ENCODE data around the gene MT1E. TPM values are rescaled to one million over a fixed set of nuclear protein-coding genes. Genes with fewer than 3 reads are reported as not detected.

MT1E gene
- total RNA-seq, 1 donor: 105 TPM

- no peak for DNase-seq (ENCODE audit: insufficient read length, low spot score, missing footprints)
- H4K20me1 ChIP-seq (ENCODE audit: insufficient read depth, low read length): no peaks in the 10 kb centered on the region
- no peak overlapping the region for H3K27ac ChIP-seq (ENCODE audit: low read depth, low read length)
- H3K4me1 ChIP-seq (ENCODE audit: insufficient read depth, low read length): no peaks in the 10 kb centered on the region
- no peaks in the 10 kb centered on the region for H3K36me3 ChIP-seq (ENCODE audit: insufficient read depth, low read length)
- no peak for TF ChIP-seq CTCF (IDR thresholded peaks at IDR 0.05; ENCODE audit: extremely low read depth, low read depth, low read length)
- no peaks in the 10 kb centered on the region for H3K9me3 ChIP-seq (ENCODE audit: low read depth, low read length)
- no peak overlapping the region for H3K4me2 ChIP-seq (ENCODE audit: insufficient read depth, low read length)
- H3K4me3 ChIP-seq (ENCODE audit: insufficient read depth, low read length): no peak overlapping the region
- H3K27me3 ChIP-seq (ENCODE audit: insufficient read depth, low read length): peaks cover 27% of the 10 kb centered on the region
- no peak overlapping the region for H2AFZ ChIP-seq (ENCODE audit: low read length)
- H3K79me2 ChIP-seq (ENCODE audit: insufficient read depth, low read length): no peaks in the 10 kb centered on the region
Observed at GRCh38 chr16:56583351-56584168, 42.0 kb upstream of the MT1E start.

- no peak for TF ChIP-seq CTCF (IDR thresholded peaks at IDR 0.05; ENCODE audit: extremely low read depth, low read depth, low read length)
- Histone ChIP-seq H3K4me1 (ENCODE audit: insufficient read depth, low read length) (no peaks in the 10 kb centered on the region), H3K4me3 (ENCODE audit: insufficient read depth, low read length) (no peak overlapping the region), H3K36me3 (ENCODE audit: insufficient read depth, low read length) (no peaks in the 10 kb centered on the region), H3K9me3 (ENCODE audit: low read depth, low read length) (no peaks in the 10 kb centered on the region), H4K20me1 (ENCODE audit: insufficient read depth, low read length) (no peaks in the 10 kb centered on the region), H2AFZ (ENCODE audit: low read length) (no peak overlapping the region), H3K27ac (ENCODE audit: low read depth, low read length) (no peak overlapping the region), H3K4me2 (ENCODE audit: insufficient read depth, low read length) (no peak overlapping the region), H3K27me3 (ENCODE audit: insufficient read depth, low read length) (peaks cover 33% of the 10 kb centered on the region), H3K79me2 (ENCODE audit: insufficient read depth, low read length) (no peaks in the 10 kb centered on the region)
- DNase-seq (ENCODE audit: insufficient read length, low spot score, missing footprints): no peak
Observed at GRCh38 chr16:56584276-56584675, 41.3 kb upstream of the MT1E start.

GRCh38 chr16:56588781-56589140 is 36.8 kb upstream of the MT1E start:
- H3K36me3 ChIP-seq (ENCODE audit: insufficient read depth, low read length): no peaks in the 10 kb centered on the region
- no peak overlapping the region for H3K27ac ChIP-seq (ENCODE audit: low read depth, low read length)
- H3K9me3 ChIP-seq (ENCODE audit: low read depth, low read length): no peaks in the 10 kb centered on the region
- no peak overlapping the region for H2AFZ ChIP-seq (ENCODE audit: low read length)
- H3K4me1 ChIP-seq (ENCODE audit: insufficient read depth, low read length): no peaks in the 10 kb centered on the region
- TF ChIP-seq CTCF (IDR thresholded peaks at IDR 0.05; ENCODE audit: extremely low read depth, low read depth, low read length): no peak
- peaks cover 50% of the 10 kb centered on the region for H3K27me3 ChIP-seq (ENCODE audit: insufficient read depth, low read length)
- no peaks in the 10 kb centered on the region for H4K20me1 ChIP-seq (ENCODE audit: insufficient read depth, low read length)
- peak overlapping the region; percentile 54 for H3K4me3 ChIP-seq (ENCODE audit: insufficient read depth, low read length)
- no peak for DNase-seq (ENCODE audit: insufficient read length, low spot score, missing footprints)
- peak overlapping the region; percentile 63 for H3K4me2 ChIP-seq (ENCODE audit: insufficient read depth, low read length)
- no peaks in the 10 kb centered on the region for H3K79me2 ChIP-seq (ENCODE audit: insufficient read depth, low read length)

- H3K27me3 ChIP-seq (ENCODE audit: insufficient read depth, low read length): peaks cover 50% of the 10 kb centered on the region
- no peaks in the 10 kb centered on the region for H3K4me1 ChIP-seq (ENCODE audit: insufficient read depth, low read length)
- no peak within 1 kb of the TSS for H3K27ac ChIP-seq (ENCODE audit: low read depth, low read length)
- no peak within 1 kb of the TSS for H2AFZ ChIP-seq (ENCODE audit: low read length)
- no peaks in the 10 kb centered on the region for H3K36me3 ChIP-seq (ENCODE audit: insufficient read depth, low read length)
- H4K20me1 ChIP-seq (ENCODE audit: insufficient read depth, low read length): no peaks in the 10 kb centered on the region
- no peak for TF ChIP-seq CTCF (IDR thresholded peaks at IDR 0.05; ENCODE audit: extremely low read depth, low read depth, low read length)
- H3K4me2 ChIP-seq (ENCODE audit: insufficient read depth, low read length): peak within 1 kb of the TSS; percentile 63
- no peak for DNase-seq (ENCODE audit: insufficient read length, low spot score, missing footprints)
- H3K4me3 ChIP-seq (ENCODE audit: insufficient read depth, low read length): peak within 1 kb of the TSS; percentile 54
- H3K79me2 ChIP-seq (ENCODE audit: insufficient read depth, low read length): no peaks in the 10 kb centered on the region
- no peaks in the 10 kb centered on the region for H3K9me3 ChIP-seq (ENCODE audit: low read depth, low read length)
Observed at GRCh38 chr16:56589141-56590039, 36.2 kb upstream of the MT1E start, which contains the start of gene MT3. MT3 (plus strand) TSS chr16:56589528; CDS start chr16:56589591, 63 bp downstream.

All from osteoblast (primary cell).